ENCODE measurements around the gene CDH13. TPM values are rescaled to one million over a fixed set of nuclear protein-coding genes. Genes with fewer than 3 reads are reported as not detected.

The CDH13 gene
- polyA plus RNA-seq, 1 experiment, result 113 TPM

DNA sequence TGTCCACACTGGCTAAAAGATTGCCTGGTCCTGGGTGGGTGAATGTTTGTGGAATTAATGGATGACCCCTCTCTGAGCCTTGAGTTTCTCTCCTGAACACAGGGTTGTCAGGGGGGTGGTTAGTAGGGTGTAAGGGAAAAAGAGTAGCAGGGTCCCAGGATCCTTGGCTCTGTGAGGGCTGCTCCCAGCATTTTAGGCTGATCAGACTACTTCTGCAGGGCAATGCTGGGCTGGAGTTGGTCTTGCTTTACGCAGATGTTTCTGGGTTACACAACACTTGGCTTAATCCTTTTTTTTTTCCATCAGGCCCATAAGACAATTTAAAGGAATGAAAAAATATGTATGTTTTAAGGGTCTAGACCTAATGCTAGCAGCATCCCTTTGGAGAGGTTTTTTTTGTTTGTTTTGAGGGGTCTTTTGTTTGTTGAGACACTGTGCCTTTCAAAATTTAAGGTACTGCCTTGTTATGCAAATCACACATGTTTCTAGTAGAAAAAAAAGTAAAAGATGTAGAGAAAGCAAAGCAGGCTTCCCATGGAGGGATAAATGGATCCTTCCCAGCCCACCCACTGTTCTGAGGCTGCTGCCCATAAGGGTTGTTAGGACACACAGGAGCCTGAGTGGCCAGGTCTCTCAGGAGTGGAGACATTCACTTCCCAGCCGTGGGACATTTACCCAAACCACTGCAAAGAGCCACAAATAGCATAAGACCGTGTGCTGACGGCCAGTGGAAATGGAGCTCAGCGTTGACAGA, 955.4 kb downstream of the CDH13 start:
- CTCF ChIA-PET, result no interaction called here
- Histone ChIP-seq H3K4me3 (ENCODE audit: low read depth, low read length) (no peak overlapping the region), H3K27me3 (ENCODE audit: control insufficient read depth, insufficient read depth, low read length) (no peaks in the 10 kb centered on the region; the same call in 1 of the 2 replicates), H3K36me3 (ENCODE audit: control insufficient read depth, insufficient read depth, low read length) (no peaks in the 10 kb centered on the region)
- no peak for DNase-seq (ENCODE audit: low read depth)
- TF ChIP-seq, protein P1, sequence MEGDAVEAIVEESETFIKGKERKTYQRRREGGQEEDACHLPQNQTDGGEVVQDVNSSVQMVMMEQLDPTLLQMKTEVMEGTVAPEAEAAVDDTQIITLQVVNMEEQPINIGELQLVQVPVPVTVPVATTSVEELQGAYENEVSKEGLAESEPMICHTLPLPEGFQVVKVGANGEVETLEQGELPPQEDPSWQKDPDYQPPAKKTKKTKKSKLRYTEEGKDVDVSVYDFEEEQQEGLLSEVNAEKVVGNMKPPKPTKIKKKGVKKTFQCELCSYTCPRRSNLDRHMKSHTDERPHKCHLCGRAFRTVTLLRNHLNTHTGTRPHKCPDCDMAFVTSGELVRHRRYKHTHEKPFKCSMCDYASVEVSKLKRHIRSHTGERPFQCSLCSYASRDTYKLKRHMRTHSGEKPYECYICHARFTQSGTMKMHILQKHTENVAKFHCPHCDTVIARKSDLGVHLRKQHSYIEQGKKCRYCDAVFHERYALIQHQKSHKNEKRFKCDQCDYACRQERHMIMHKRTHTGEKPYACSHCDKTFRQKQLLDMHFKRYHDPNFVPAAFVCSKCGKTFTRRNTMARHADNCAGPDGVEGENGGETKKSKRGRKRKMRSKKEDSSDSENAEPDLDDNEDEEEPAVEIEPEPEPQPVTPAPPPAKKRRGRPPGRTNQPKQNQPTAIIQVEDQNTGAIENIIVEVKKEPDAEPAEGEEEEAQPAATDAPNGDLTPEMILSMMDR (IDR thresholded peaks at IDR 0.05; ENCODE audit: insufficient read depth, low read depth, low read length), result no peak
- POLR2A ChIA-PET, result no interaction called here

DNA sequence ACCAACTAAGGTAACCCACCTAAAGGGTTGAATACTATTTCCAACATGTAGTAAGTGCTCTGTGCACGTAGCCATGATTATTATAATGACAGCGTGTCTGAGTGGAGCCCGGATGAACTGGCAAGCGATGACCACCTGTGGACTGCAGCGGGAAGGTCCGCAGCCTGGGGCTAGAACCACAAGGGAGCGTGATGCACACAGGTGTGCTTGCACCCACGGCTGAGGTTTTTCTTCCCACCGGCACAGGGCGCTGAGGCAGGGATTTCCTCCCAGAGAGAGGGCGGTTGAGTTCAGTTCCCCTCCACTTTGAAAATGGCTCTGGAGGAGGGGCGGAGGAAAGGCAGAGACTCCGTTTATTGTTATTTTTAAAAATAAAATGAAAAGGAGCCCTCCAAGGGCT, 959.3 kb downstream of the CDH13 start:
- no peak for DNase-seq (ENCODE audit: low read depth)
- CTCF ChIA-PET, result no interaction called here
- no peaks in the 10 kb centered on the region for H3K36me3 ChIP-seq (ENCODE audit: control insufficient read depth, insufficient read depth, low read length)
- POLR2A ChIA-PET, result no interaction called here
- TF ChIP-seq, protein P1 (IDR thresholded peaks at IDR 0.05; ENCODE audit: insufficient read depth, low read depth, low read length), result no peak
- no peaks in the 10 kb centered on the region; the same call in 1 of the 2 replicates for H3K27me3 ChIP-seq (ENCODE audit: control insufficient read depth, insufficient read depth, low read length)
- no peak overlapping the region for H3K4me3 ChIP-seq (ENCODE audit: low read depth, low read length)

DNA sequence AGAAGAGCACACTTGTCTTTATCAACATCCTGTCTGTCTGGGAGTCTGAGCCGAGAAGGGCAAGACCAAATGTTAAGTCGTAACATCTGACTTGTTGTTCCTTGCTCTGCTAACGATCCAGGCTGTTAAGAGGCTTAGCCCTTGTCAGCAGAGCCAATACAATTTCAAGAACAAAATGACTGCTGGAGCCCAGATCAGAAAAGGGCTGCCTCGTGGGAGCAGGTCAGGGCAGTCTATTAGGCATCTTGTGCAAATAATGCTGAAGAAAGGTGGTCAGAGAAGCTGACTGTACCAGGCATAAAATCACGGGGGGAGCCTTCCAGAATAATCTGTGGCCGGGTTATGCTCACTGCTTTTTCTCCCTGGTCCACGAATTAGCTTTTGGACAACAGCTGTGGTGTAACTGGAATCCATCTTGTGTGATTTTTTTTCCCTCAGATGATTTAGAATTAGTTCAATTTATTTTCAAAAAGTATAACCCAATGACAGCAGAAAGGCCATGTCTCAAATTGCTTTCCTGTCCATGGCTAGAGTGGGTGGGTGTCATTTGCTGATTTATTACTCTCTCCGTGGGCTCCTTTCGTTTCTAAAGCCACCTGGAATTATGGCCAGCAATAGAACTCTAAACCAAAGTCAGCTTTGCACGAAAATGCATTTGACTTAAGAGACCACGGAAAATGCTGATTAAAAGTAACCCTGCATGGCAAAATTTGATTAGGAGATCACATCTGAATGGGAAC, 959.9 kb downstream of the CDH13 start:
- ChIA-PET CTCF (no interaction called here), POLR2A (no interaction called here)
- H3K36me3 ChIP-seq (ENCODE audit: control insufficient read depth, insufficient read depth, low read length), result no peaks in the 10 kb centered on the region
- TF ChIP-seq, protein P1 (IDR thresholded peaks at IDR 0.05; ENCODE audit: insufficient read depth, low read depth, low read length), result no peak
- H3K4me3 ChIP-seq (ENCODE audit: low read depth, low read length), result no peak overlapping the region
- no peaks in the 10 kb centered on the region; the same call in 1 of the 2 replicates for H3K27me3 ChIP-seq (ENCODE audit: control insufficient read depth, insufficient read depth, low read length)
- DNase-seq (ENCODE audit: low read depth), result no peak

DNA sequence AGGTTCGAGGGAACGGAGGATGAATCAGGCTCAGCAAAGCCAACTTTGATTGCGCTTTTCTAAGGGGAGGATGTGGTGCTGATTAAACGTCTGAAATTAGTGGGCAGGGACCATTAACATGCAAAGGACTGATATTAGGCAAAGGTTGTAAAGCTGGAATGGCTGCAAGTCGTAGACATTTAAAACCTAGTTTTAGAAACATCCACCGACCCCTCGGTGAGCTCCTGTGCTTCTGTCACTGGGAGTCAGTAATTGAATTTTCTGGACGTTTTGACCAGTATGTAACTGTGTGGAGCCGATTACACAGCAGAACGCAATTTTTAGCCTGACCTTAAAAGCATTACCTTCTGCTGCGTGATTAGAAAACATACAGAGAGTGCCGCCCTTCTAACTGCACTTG, 960.4 kb downstream of the CDH13 start:
- CTCF ChIA-PET, result no interaction called here
- Histone ChIP-seq H3K36me3 (ENCODE audit: control insufficient read depth, insufficient read depth, low read length) (no peaks in the 10 kb centered on the region), H3K4me3 (ENCODE audit: low read depth, low read length) (no peak overlapping the region), H3K27me3 (ENCODE audit: control insufficient read depth, insufficient read depth, low read length) (no peaks in the 10 kb centered on the region; the same call in 1 of the 2 replicates)
- no peak for DNase-seq (ENCODE audit: low read depth)
- POLR2A ChIA-PET, result no interaction called here
- TF ChIP-seq, protein P1 (IDR thresholded peaks at IDR 0.05; ENCODE audit: insufficient read depth, low read depth, low read length), result no peak

DNA sequence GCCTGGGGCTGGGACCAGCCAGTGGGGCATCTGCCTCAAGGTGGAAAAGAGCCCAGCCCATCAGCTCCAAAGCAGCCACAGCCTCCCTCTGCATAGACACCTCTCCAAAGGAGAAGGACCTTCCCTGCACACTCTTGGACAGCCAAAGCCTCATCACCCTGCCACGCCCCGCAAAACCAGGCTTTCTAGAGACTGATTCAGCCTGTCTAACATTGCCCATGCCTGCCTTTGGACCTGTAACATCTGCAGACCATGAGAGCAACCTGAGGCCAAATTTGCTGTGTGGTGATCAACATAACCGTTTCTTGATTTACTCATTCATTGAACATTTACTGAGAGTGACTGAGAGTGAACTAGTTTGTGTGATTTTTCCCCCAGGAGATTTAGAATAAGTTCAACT, 961.3 kb downstream of the CDH13 start:
- DNase-seq (ENCODE audit: low read depth), result no peak
- ChIA-PET CTCF (no interaction called here), POLR2A (no interaction called here)
- Histone ChIP-seq H3K36me3 (ENCODE audit: control insufficient read depth, insufficient read depth, low read length) (no peaks in the 10 kb centered on the region), H3K27me3 (ENCODE audit: control insufficient read depth, insufficient read depth, low read length) (no peaks in the 10 kb centered on the region; the same call in 1 of the 2 replicates), H3K4me3 (ENCODE audit: low read depth, low read length) (no peak overlapping the region)
- TF ChIP-seq, protein P1 (IDR thresholded peaks at IDR 0.05; ENCODE audit: insufficient read depth, low read depth, low read length), result no peak
